NCI-H226 (cell line): ENCODE data around the gene COL23A1.

Experiments
- DNase-seq: peaks from one replicate; pipeline ENCODE4 v3.0.0-alpha.2; 2015

The COL23A1 gene

GRCh38 chr5:178590141-178590923, at the start of gene COL23A1:
Gene COL23A1, minus strand, starts transcription at chr5:178590393.
- DNase-seq, result peak; percentile 29

GRCh38 chr5:178637356-178638074, 47.3 kb upstream of the COL23A1 start:
- DNase-seq, result no peak

- no peak for DNase-seq
Observed at GRCh38 chr5:178632285-178632684, 42.1 kb upstream of the COL23A1 start.

- no peak for DNase-seq
Observed at GRCh38 chr5:178630951-178631350, 40.8 kb upstream of the COL23A1 start.

- DNase-seq, result no peak
Observed at GRCh38 chr5:178630475-178630930, 40.3 kb upstream of the COL23A1 start.

- DNase-seq, result no peak
Observed at GRCh38 chr5:178627259-178627598, 37.0 kb upstream of the COL23A1 start.

GRCh38 chr5:178626484-178627258, 36.5 kb upstream of the COL23A1 start, which contains the start of gene CLK4:
Gene CLK4, minus strand, starts transcription at chr5:178627050. Its CDS starts 3,634 bp downstream, at chr5:178623416.
- DNase-seq, result peak; percentile 86

- DNase-seq, result no peak
Observed at GRCh38 chr5:178625679-178626483, 35.7 kb upstream of the COL23A1 start.

GRCh38 chr5:178624631-178625546, 34.7 kb upstream of the COL23A1 start:
- DNase-seq, result no peak

- DNase-seq, result no peak
Observed at GRCh38 chr5:178622679-178623247, 32.6 kb upstream of the COL23A1 start.

GRCh38 chr5:178619390-178619789, 29.2 kb upstream of the COL23A1 start:
- DNase-seq, result no peak

GRCh38 chr5:178612299-178612698, 22.1 kb upstream of the COL23A1 start:
- DNase-seq, result no peak

- DNase-seq, result no peak
Observed at GRCh38 chr5:178606269-178606668, 16.1 kb upstream of the COL23A1 start.

GRCh38 chr5:178605788-178606187, 15.6 kb upstream of the COL23A1 start:
- no peak for DNase-seq

GRCh38 chr5:178602752-178603151, 12.6 kb upstream of the COL23A1 start:
- no peak for DNase-seq

- DNase-seq, result no peak
Observed at GRCh38 chr5:178595750-178596149, 5.6 kb upstream of the COL23A1 start.

- DNase-seq, result no peak
Observed at GRCh38 chr5:178595150-178595549, 5.0 kb upstream of the COL23A1 start.

GRCh38 chr5:178590924-178591423, 781 bp upstream of the COL23A1 start:
- DNase-seq, result no peak

- no peak for DNase-seq
Observed at GRCh38 chr5:178589180-178590140, 733 bp downstream of the COL23A1 start.

- DNase-seq, result no peak
Observed at GRCh38 chr5:178588769-178589168, 1.4 kb downstream of the COL23A1 start.
